IgD-negative memory B cell (primary cell): ENCODE results near the gene ZDHHC14. TPM values are rescaled to one million over a fixed set of nuclear protein-coding genes. Genes with fewer than 3 reads are reported as not detected.

Experiments used
- H3K27ac Mint-ChIP-seq, 3 donors: one replicate each; pipeline ENCODE4 v1.8.0; 2020 to 2022; ENCODE audit warnings: mild to moderate bottlenecking in 3 of 3, mixed read lengths in 3 of 3, moderate library complexity in 1 of 3
- H3K27me3 Mint-ChIP-seq: one replicate; pipeline ENCODE4 v1.8.0; 2021; ENCODE audit warnings: mixed read lengths
- H3K36me3 Mint-ChIP-seq: one replicate; pipeline ENCODE4 v1.8.0; 2020; ENCODE audit warnings: mild to moderate bottlenecking, mixed read lengths
- H3K4me1 Mint-ChIP-seq, 3 donors: one replicate each; pipeline ENCODE4 v1.8.0; 2020 to 2022; ENCODE audit warnings: mixed read lengths in 3 of 3, mild to moderate bottlenecking in 1 of 3
- H3K4me3 Mint-ChIP-seq, 4 donors: one replicate each; pipeline ENCODE4 v1.8.0; 2020 to 2022; ENCODE audit warnings: mild to moderate bottlenecking in 4 of 4, mixed read lengths in 4 of 4, moderate library complexity in 3 of 4
- H3K9me3 Mint-ChIP-seq, 3 donors: one replicate each; pipeline ENCODE4 v1.8.0; 2020 to 2021; ENCODE audit warnings: mixed read lengths in 3 of 3, mild to moderate bottlenecking in 1 of 3
- polyA plus RNA-seq: library from polyadenylated mRNA; unstranded; fragments of 300-500 nt; fragmentation: Illumina TruSeq; gene quantifications from one replicate; pipeline ENCODE4 v1.2.3, GENCODE V29; 2021

Gene ZDHHC14
- polyA plus RNA-seq, 1 donor from 2014 or later = 13.5 TPM

GRCh38 chr6:157434349-157435033 lies 53.5 kb downstream of the ZDHHC14 start:
- Mint-ChIP-seq H3K27ac (peak overlapping the region in 2 of 3 donors; percentile 23 to 58), H3K4me1 (peaks cover 10 to 24% (median 20%) of the 10 kb centered on the region in 3 donors), H3K9me3 (peaks cover 0 to 2% (median 0%) of the 10 kb centered on the region in 3 donors), H3K4me3 (no peak overlapping the region), H3K36me3 (peaks cover 8% of the 10 kb centered on the region), H3K27me3 (no peaks in the 10 kb centered on the region)

- H3K36me3 Mint-ChIP-seq = peaks cover 7% of the 10 kb centered on the region
- H3K27me3 Mint-ChIP-seq = no peaks in the 10 kb centered on the region
- peaks cover 0 to 5% (median 0%) of the 10 kb centered on the region in 3 donors for H3K9me3 Mint-ChIP-seq
- peak overlapping the region in 1 of 3 donors; percentile 39 for H3K27ac Mint-ChIP-seq
- H3K4me3 Mint-ChIP-seq = no peak overlapping the region
- H3K4me1 Mint-ChIP-seq = peaks cover 10 to 11% (median 11%) of the 10 kb centered on the region in 3 donors
These were observed 55.4 kb downstream of the ZDHHC14 start for GRCh38 chr6:157436219-157436943.

GRCh38 chr6:157436944-157437336 lies 56.0 kb downstream of the ZDHHC14 start:
- peaks cover 0 to 5% (median 0%) of the 10 kb centered on the region in 3 donors for H3K9me3 Mint-ChIP-seq
- H3K27me3 Mint-ChIP-seq = no peaks in the 10 kb centered on the region
- no peak overlapping the region for H3K27ac Mint-ChIP-seq

GRCh38 chr6:157438611-157439111 lies 57.7 kb downstream of the ZDHHC14 start:
- Mint-ChIP-seq H3K9me3 (peaks cover 0 to 9% (median 5%) of the 10 kb centered on the region in 3 donors), H3K27me3 (no peaks in the 10 kb centered on the region), H3K4me1 (peaks cover 0 to 9% (median 5%) of the 10 kb centered on the region in 3 donors), H3K4me3 (no peak overlapping the region), H3K27ac (no peak overlapping the region), H3K36me3 (peaks cover 9% of the 10 kb centered on the region)

More at GRCh38 chr6:157436944-157437336, 56.0 kb downstream of the ZDHHC14 start:
- Mint-ChIP-seq H3K36me3 (peaks cover 7% of the 10 kb centered on the region), H3K4me1 (peaks cover 8 to 11% (median 10%) of the 10 kb centered on the region in 3 donors), H3K4me3 (no peak overlapping the region)

GRCh38 chr6:157440171-157440570 lies 59.2 kb downstream of the ZDHHC14 start:
- Mint-ChIP-seq H3K9me3 (peaks cover 0 to 9% (median 5%) of the 10 kb centered on the region in 3 donors), H3K27me3 (no peaks in the 10 kb centered on the region), H3K4me3 (no peak overlapping the region), H3K27ac (no peak overlapping the region), H3K36me3 (peaks cover 9% of the 10 kb centered on the region), H3K4me1 (peaks cover 0 to 9% (median 6%) of the 10 kb centered on the region in 3 donors)

GRCh38 chr6:157442291-157442690 lies 61.3 kb downstream of the ZDHHC14 start:
- Mint-ChIP-seq H3K9me3 (peaks cover 0 to 9% (median 5%) of the 10 kb centered on the region in 3 donors), H3K36me3 (peaks cover 7% of the 10 kb centered on the region), H3K4me3 (no peak overlapping the region), H3K27me3 (no peaks in the 10 kb centered on the region), H3K27ac (no peak overlapping the region), H3K4me1 (peaks cover 0 to 8% (median 6%) of the 10 kb centered on the region in 3 donors)

- Mint-ChIP-seq H3K27me3 (no peaks in the 10 kb centered on the region), H3K4me1 (peaks cover 0 to 6% (median 6%) of the 10 kb centered on the region in 3 donors), H3K36me3 (peaks cover 8% of the 10 kb centered on the region), H3K27ac (peak overlapping the region in 1 of 3 donors; percentile 79), H3K4me3 (no peak overlapping the region), H3K9me3 (peaks cover 0 to 9% (median 5%) of the 10 kb centered on the region in 3 donors)
These were observed 62.2 kb downstream of the ZDHHC14 start for GRCh38 chr6:157443066-157443800.

GRCh38 chr6:157445277-157446009 lies 64.5 kb downstream of the ZDHHC14 start:
- peaks cover 4% of the 10 kb centered on the region for H3K36me3 Mint-ChIP-seq
- H3K27me3 Mint-ChIP-seq = no peaks in the 10 kb centered on the region
- peak overlapping the region in 2 of 3 donors; percentile 50 to 80 for H3K27ac Mint-ChIP-seq
- H3K9me3 Mint-ChIP-seq = peaks cover 0 to 9% (median 1%) of the 10 kb centered on the region in 3 donors
- peaks cover 0 to 9% (median 1%) of the 10 kb centered on the region in 3 donors for H3K4me1 Mint-ChIP-seq
- H3K4me3 Mint-ChIP-seq = no peak overlapping the region

GRCh38 chr6:157447735-157448134 lies 66.7 kb downstream of the ZDHHC14 start:
- Mint-ChIP-seq H3K9me3 (peaks cover 0 to 5% (median 0%) of the 10 kb centered on the region in 3 donors), H3K27me3 (no peaks in the 10 kb centered on the region), H3K27ac (peak overlapping the region in 1 of 3 donors; percentile 85)

GRCh38 chr6:157449610-157450009 lies 68.6 kb downstream of the ZDHHC14 start:
- no peak overlapping the region for H3K4me3 Mint-ChIP-seq
- no peaks in the 10 kb centered on the region for H3K27me3 Mint-ChIP-seq
- peaks cover 8% of the 10 kb centered on the region for H3K36me3 Mint-ChIP-seq
- H3K27ac Mint-ChIP-seq = no peak overlapping the region
- H3K9me3 Mint-ChIP-seq = no peaks in the 10 kb centered on the region
- H3K4me1 Mint-ChIP-seq = peaks cover 5 to 21% (median 7%) of the 10 kb centered on the region in 3 donors

More at GRCh38 chr6:157447735-157448134, 66.7 kb downstream of the ZDHHC14 start:
- H3K4me1 Mint-ChIP-seq = peaks cover 6 to 9% (median 6%) of the 10 kb centered on the region in 3 donors
- H3K4me3 Mint-ChIP-seq = peak overlapping the region in 1 of 4 donors; percentile 77
- H3K36me3 Mint-ChIP-seq = peaks cover 4% of the 10 kb centered on the region

- Mint-ChIP-seq H3K4me3 (peak overlapping the region in 1 of 4 donors; percentile 18), H3K4me1 (peaks cover 5 to 31% (median 17%) of the 10 kb centered on the region in 3 donors), H3K27ac (peak overlapping the region in 1 of 3 donors; percentile 24), H3K9me3 (no peaks in the 10 kb centered on the region), H3K36me3 (peaks cover 8% of the 10 kb centered on the region), H3K27me3 (peaks cover under 1% of the 10 kb centered on the region)
These were observed 70.1 kb downstream of the ZDHHC14 start for GRCh38 chr6:157450931-157451742.

GRCh38 chr6:157452096-157452495 lies 71.1 kb downstream of the ZDHHC14 start:
- no peak overlapping the region for H3K27ac Mint-ChIP-seq
- peaks cover 11 to 38% (median 21%) of the 10 kb centered on the region in 3 donors for H3K4me1 Mint-ChIP-seq
- H3K36me3 Mint-ChIP-seq = peaks cover 8% of the 10 kb centered on the region
- no peaks in the 10 kb centered on the region for H3K9me3 Mint-ChIP-seq
- H3K27me3 Mint-ChIP-seq = peaks cover 3% of the 10 kb centered on the region
- H3K4me3 Mint-ChIP-seq = no peak overlapping the region

- Mint-ChIP-seq H3K36me3 (peaks cover 8% of the 10 kb centered on the region), H3K27ac (peak overlapping the region in 2 of 3 donors; percentile 22 to 39), H3K4me1 (peaks cover 11 to 38% (median 25%) of the 10 kb centered on the region in 3 donors), H3K27me3 (peaks cover 3% of the 10 kb centered on the region), H3K9me3 (no peaks in the 10 kb centered on the region), H3K4me3 (no peak overlapping the region)
These were observed 72.1 kb downstream of the ZDHHC14 start for GRCh38 chr6:157453131-157453530.
